HCT116 (cell line): ENCODE data around the gene LIN7B. TPM values are rescaled to one million over a fixed set of nuclear protein-coding genes. Genes with fewer than 3 reads are reported as not detected.
A peak's percentile ranks its signal among the peaks of the same experiment; 100 is the strongest.

ENCODE experiments used
- ATAC-seq: fragments of 200-7000 bp; cut with Tn5 transposase; 2 replicates; pipeline ENCODE4 v1.9.1; 2020; ENCODE audit warnings: mild to moderate bottlenecking, moderate library complexity
- BruUV-seq: library from RNA; stranded (reverse); fragments of 400-500 nt; replicated peaks from 2 replicates; lab custom pipeline; 2021; lab: Mats Ljungman, UMichigan
- CTCF ChIA-PET: fragments of 300-600 bp; sonication (Branson Sonifier 250); formaldehyde crosslinking; loops from one replicate; lab custom pipeline; 2021; ENCODE audit warnings: antibody characterized with exemption; lab: Charles Lee
- POLR2A ChIA-PET: fragments of 300-600, 350-600 bp; sonication (Branson Sonifier 250); formaldehyde crosslinking; loops from one replicate; lab custom pipeline; 2021; ENCODE audit warnings: antibody characterized with exemption; lab: Charles Lee
- RAD21 ChIA-PET, 2 experiments: fragments of 300-600 bp; sonication (Branson Sonifier 250); formaldehyde crosslinking; loops; one replicate each; lab custom pipeline; 2023; ENCODE audit warnings: low total read pairs in 2 of 2; ENCODE audit not compliant: uncharacterized antibody in 2 of 2, unreplicated experiment in 2 of 2, low non-redundant PET in 1 of 2; lab: Charles Lee
- DNase-seq: peaks from one replicate; pipeline ENCODE4 v3.0.0-alpha.2; 2010; ENCODE audit warnings: low read depth, low spot score
- H2AFZ ChIP-seq: fragments of 200-600 bp; shearing (Covaris generic), sonication (generic); 2 replicates; pipeline ENCODE4 v1.6.1; 2017; ENCODE audit warnings: low read depth, mixed run types, mixed read lengths, antibody characterized with exemption, low read length; ENCODE audit not compliant: poor library complexity, severe bottlenecking
- H3K27ac ChIP-seq: 2 replicates; pipeline ENCODE4 v1.5.1; 2012; ENCODE audit warnings: low read depth, low read length
- H3K27me3 ChIP-seq: fragments of 200-600 bp; sonication (generic); 2 replicates; pipeline ENCODE4 v1.6.1; 2016; ENCODE audit warnings: mixed run types, low read length, mixed read lengths; ENCODE audit not compliant: insufficient read depth
- H3K36me3 ChIP-seq, 2 experiments: fragments of 200-500 bp in 1 of 2; fragments of 200-600 bp in 1 of 2; sonication (Bioruptor generic) in 1 of 2; sonication (generic) in 1 of 2; 2 replicates each; pipeline versions ENCODE4 v1.5.1 to v1.6.1; 2014 to 2016; ENCODE audit warnings: low read length in 2 of 2, inconsistent platforms in 1 of 2, mixed read lengths in 1 of 2, mixed run types in 1 of 2; ENCODE audit not compliant: insufficient read depth in 2 of 2, control insufficient read depth in 1 of 2
- H3K4me1 ChIP-seq, 2 experiments: fragments of 200-600 bp in 1 of 2; sonication (generic) in 1 of 2; 2 replicates each; pipeline versions ENCODE4 v1.5.1 to v1.6.1; 2012 to 2017; ENCODE audit warnings: low read length in 2 of 2, inconsistent platforms in 1 of 2, mild to moderate bottlenecking in 1 of 2, mixed read lengths in 1 of 2, mixed run types in 1 of 2, moderate library complexity in 1 of 2; ENCODE audit not compliant: insufficient read depth in 2 of 2, control insufficient read depth in 1 of 2
- H3K4me2 ChIP-seq: fragments of 200-600 bp; sonication (generic); 2 replicates; pipeline ENCODE4 v1.6.1; 2017; ENCODE audit warnings: mixed run types, low read length, mixed read lengths
- H3K4me3 ChIP-seq, 2 experiments: fragments of 200-600 bp in 1 of 2; sonication (generic) in 1 of 2; replicated peaks in 1 of 2; 2 replicates each; pipeline ENCODE4 v1.5.1; 2011 to 2016; ENCODE audit warnings: low read length in 2 of 2, control low read depth in 1 of 2, low read depth in 1 of 2, mild to moderate bottlenecking in 1 of 2, mixed read lengths in 1 of 2, mixed run types in 1 of 2
- H3K79me2 ChIP-seq: fragments of 200-600 bp; sonication (generic); 2 replicates; pipeline ENCODE4 v1.6.1; 2017; ENCODE audit warnings: mild to moderate bottlenecking, mixed run types, low read length, moderate library complexity, mixed read lengths; ENCODE audit not compliant: insufficient read depth
- H3K9ac ChIP-seq: fragments of 200-600 bp; sonication (generic); 2 replicates; pipeline ENCODE4 v1.6.1; 2016; ENCODE audit warnings: low read length, mixed read lengths
- H3K9me2 ChIP-seq: fragments of 200-600 bp; sonication (generic), shearing (Covaris generic); 2 replicates; pipeline ENCODE4 v1.6.1; 2017; ENCODE audit warnings: mixed run types, mild to moderate bottlenecking, moderate library complexity; ENCODE audit not compliant: insufficient read depth
- H3K9me3 ChIP-seq, 2 experiments: fragments of 200-500 bp in 1 of 2; fragments of 200-600 bp in 1 of 2; sonication (Bioruptor generic) in 1 of 2; sonication (generic) in 1 of 2; 2 replicates each; pipeline ENCODE4 v1.6.1; 2014 to 2017; ENCODE audit warnings: low read length in 2 of 2, mixed read lengths in 2 of 2, inconsistent platforms in 1 of 2, low read depth in 1 of 2, mild to moderate bottlenecking in 1 of 2, mixed run types in 1 of 2, moderate library complexity in 1 of 2; ENCODE audit not compliant: control insufficient read depth in 1 of 2, insufficient read depth in 1 of 2
- H4K20me1 ChIP-seq: fragments of 200-600 bp; sonication (generic), shearing (Covaris generic); 2 replicates; pipeline ENCODE4 v1.6.1; 2017; ENCODE audit warnings: mixed run types, mild to moderate bottlenecking, moderate library complexity; ENCODE audit not compliant: insufficient read depth
- ATF3 ChIP-seq: IDR thresholded peaks from 2 replicates; pipeline ENCODE4 v1.6.1; 2012
- CBX3 ChIP-seq: IDR thresholded peaks from 2 replicates; pipeline ENCODE4 v1.6.1; 2012; ENCODE audit warnings: low read depth
- EGR1 ChIP-seq: IDR thresholded peaks from 2 replicates; pipeline ENCODE4 v1.6.1; 2012; ENCODE audit warnings: low read depth
- FOSL1 ChIP-seq: IDR thresholded peaks from 2 replicates; pipeline ENCODE4 v1.6.1; 2012; ENCODE audit warnings: low read depth
- MAX ChIP-seq: IDR thresholded peaks from 2 replicates; pipeline ENCODE4 v1.6.1; 2012
- POLR2AphosphoS5 ChIP-seq: IDR thresholded peaks from 2 replicates; pipeline ENCODE4 v1.6.1; 2011; ENCODE audit warnings: mild to moderate bottlenecking, low read depth, low read length, moderate library complexity
- SP1 ChIP-seq: IDR thresholded peaks from 2 replicates; pipeline ENCODE4 v1.6.1; 2012; ENCODE audit warnings: low read depth
- YY1 ChIP-seq: IDR thresholded peaks from 2 replicates; pipeline ENCODE4 v1.6.1; 2011; ENCODE audit warnings: low read length, low read depth, moderate library complexity, mild to moderate bottlenecking; ENCODE audit not compliant: insufficient replicate concordance; ENCODE audit errors: extremely low read depth
- intact Hi-C: fragments of 100-400 bp; cut with micrococcal nuclease; formaldehyde crosslinking; loops from 2 replicates; pipeline ENCODE4 v1.10.0; 2022
- total RNA-seq: library from RNA; stranded (reverse); gene quantifications from one replicate; pipeline ENCODE4 v1.2.1, GENCODE V29; 2021; ENCODE audit not compliant: unreplicated experiment
- TF ChIP-seq, protein P1 (sequence below), 3 experiments: fragments of 200-600 bp in 1 of 3; sonication (generic) in 1 of 3; IDR thresholded peaks in 2 of 3; conservative IDR thresholded peaks in 1 of 3; 2 replicates each; pipeline ENCODE4 v1.5.1; 2012 to 2017; ENCODE audit warnings: low read depth in 2 of 3, low read length in 2 of 3, antibody characterized with exemption in 1 of 3, borderline replicate concordance in 1 of 3, control low read depth in 1 of 3, mild to moderate bottlenecking in 1 of 3, mixed read lengths in 1 of 3, mixed run types in 1 of 3, moderate library complexity in 1 of 3; ENCODE audit not compliant: insufficient read depth in 1 of 3

LIN7B gene
- total RNA-seq, 1 experiment from 2014 or later: 7.2 TPM

DNA sequence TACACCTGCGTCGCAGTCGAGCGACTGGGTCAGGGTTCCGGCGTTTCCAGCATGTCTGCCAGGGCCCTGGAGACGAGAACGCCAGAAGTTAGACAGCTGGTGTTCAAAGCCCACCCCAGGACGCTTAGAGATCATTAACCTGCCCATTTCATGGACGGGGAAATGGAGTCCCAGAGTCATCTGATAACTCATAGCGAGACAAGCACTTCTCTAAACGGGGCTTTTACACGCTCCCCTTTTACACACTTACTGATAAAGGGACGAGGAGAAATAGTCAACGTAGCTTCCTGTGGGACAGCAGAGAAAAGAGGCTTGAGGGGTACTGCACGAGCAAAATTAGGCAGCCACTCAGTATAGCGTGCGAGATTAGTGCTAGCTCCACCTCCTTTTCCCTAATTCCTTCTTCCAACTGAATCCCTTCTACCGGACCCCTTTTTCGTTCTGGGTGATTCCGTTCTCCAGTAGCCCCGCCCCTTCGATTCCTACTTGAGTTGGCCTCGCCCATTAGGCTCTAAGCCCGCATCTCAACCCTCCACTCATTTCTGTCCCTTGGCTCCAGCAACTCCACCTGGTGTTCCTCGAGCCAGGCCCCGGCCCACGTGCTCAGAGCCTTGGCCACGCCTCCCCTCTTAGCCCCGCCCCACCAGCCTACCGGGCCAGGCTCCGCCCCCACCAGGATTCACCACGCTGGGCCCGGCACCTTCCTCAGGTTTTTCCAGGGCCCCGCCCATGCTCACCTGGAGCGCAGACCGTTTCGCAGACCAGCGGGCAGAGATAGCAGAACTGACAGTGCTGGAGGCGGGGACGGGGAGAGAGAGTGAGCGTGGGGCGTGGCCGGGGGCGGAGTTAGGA is 37.3 kb downstream of the LIN7B start:
- no TSS peak for BruUV-seq
- Histone ChIP-seq H3K36me3 (no peaks in the 10 kb centered on the region), H3K4me2 (peak overlapping the region; percentile 99), H3K9me2 (no peaks in the 10 kb centered on the region), H4K20me1 (no peaks in the 10 kb centered on the region), H3K9ac (peak overlapping the region; percentile 98), H2AFZ (no peak overlapping the region), H3K4me3 (peak overlapping the region; percentile 90 to 95), H3K27ac (peak overlapping the region; percentile 94), H3K9me3 (no peaks in the 10 kb centered on the region), H3K27me3 (no peaks in the 10 kb centered on the region), H3K4me1 (peaks cover 18 to 49% of the 10 kb centered on the region in 2 experiments), H3K79me2 (no peaks in the 10 kb centered on the region)
- ChIA-PET CTCF (interaction anchor here (0.5 to 3.0 kb wide), 3 partner anchors 47 to 211 kb away, joined by 5 to 17 read pairs (median 13); partner anchors contain the start of gene TEAD2), POLR2A (interaction anchor here (1.1 to 1.6 kb wide), 3 partner anchors 16 to 35 kb away, joined by 3 to 9 read pairs (median 4); no protein-coding TSS in a partner anchor), RAD21 (interaction anchor here in 1 of 2 experiments (0.7 kb wide), 1 partner anchor 90 kb away, joined by 3 read pairs; no protein-coding TSS in a partner anchor)
- TF ChIP-seq ATF3: no peak
- TF ChIP-seq, protein P1, sequence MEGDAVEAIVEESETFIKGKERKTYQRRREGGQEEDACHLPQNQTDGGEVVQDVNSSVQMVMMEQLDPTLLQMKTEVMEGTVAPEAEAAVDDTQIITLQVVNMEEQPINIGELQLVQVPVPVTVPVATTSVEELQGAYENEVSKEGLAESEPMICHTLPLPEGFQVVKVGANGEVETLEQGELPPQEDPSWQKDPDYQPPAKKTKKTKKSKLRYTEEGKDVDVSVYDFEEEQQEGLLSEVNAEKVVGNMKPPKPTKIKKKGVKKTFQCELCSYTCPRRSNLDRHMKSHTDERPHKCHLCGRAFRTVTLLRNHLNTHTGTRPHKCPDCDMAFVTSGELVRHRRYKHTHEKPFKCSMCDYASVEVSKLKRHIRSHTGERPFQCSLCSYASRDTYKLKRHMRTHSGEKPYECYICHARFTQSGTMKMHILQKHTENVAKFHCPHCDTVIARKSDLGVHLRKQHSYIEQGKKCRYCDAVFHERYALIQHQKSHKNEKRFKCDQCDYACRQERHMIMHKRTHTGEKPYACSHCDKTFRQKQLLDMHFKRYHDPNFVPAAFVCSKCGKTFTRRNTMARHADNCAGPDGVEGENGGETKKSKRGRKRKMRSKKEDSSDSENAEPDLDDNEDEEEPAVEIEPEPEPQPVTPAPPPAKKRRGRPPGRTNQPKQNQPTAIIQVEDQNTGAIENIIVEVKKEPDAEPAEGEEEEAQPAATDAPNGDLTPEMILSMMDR (IDR thresholded peaks at IDR 0.05 in 2 of 3, conservative IDR thresholded peaks at IDR 0.05 in 1 of 3; ENCODE audit: borderline replicate concordance in 1 of 3, insufficient read depth in 1 of 3, low read depth in 2 of 3, low read length in 2 of 3): 0 out of 6 replicates have a peak, but pooled peaks of 1 of the 3 experiments have one; percentile 2
- no peak for TF ChIP-seq FOSL1
- peak; percentile 57 for TF ChIP-seq POLR2AphosphoS5
- peak; percentile 99 for TF ChIP-seq MAX
- TF ChIP-seq YY1: peak; percentile 12
- peak; percentile 82 for TF ChIP-seq SP1
- peak; percentile 51; the same call in 1 of the 2 replicates for TF ChIP-seq CBX3
- TF ChIP-seq EGR1: peak; percentile 70; the same call in 1 of the 2 replicates
- DNase-seq (peak; percentile 98), ATAC-seq (peak; percentile 69)
- intact Hi-C loops: loop anchor here (1.0 kb wide), 1 partner anchor 32 kb away; the partner anchor contains the start of genes C19orf73 and PPFIA3
